ENCODE measurements around the gene IDH3G. TPM values are rescaled to one million over a fixed set of nuclear protein-coding genes. Genes with fewer than 3 reads are reported as not detected.

Gene IDH3G
- total RNA-seq, 1 experiment from 2014 or later, result 43.2 TPM

GRCh38 chrX:153755136-153755535, 39.0 kb downstream of the IDH3G start:
- Histone ChIP-seq H4K5ac (ENCODE audit: insufficient read length, low read depth, low read length) (no peak overlapping the region), H3K23ac (ENCODE audit: insufficient read length, low read depth, low read length) (no peak overlapping the region), H2BK15ac (ENCODE audit: low read depth, low read length) (no peak overlapping the region), H4K91ac (ENCODE audit: insufficient read length, low read depth, low read length) (no peak overlapping the region), H3K9me3 (ENCODE audit: control insufficient read depth, low read depth, low read length) (peaks cover 32% of the 10 kb centered on the region), H3K56ac (ENCODE audit: insufficient read length, low read depth, low read length) (no peak overlapping the region), H3K27ac (ENCODE audit: insufficient read length, low read depth, low read length) (no peak overlapping the region), H3K27me3 (ENCODE audit: insufficient read depth, low read length) (no peaks in the 10 kb centered on the region), H3K18ac (ENCODE audit: insufficient read length, low read depth, low read length) (no peak overlapping the region), H3T11ph (ENCODE audit: low read length) (no peak overlapping the region), H3K79me2 (ENCODE audit: insufficient read depth, low read length) (no peaks in the 10 kb centered on the region), H2AFZ (ENCODE audit: low read length) (no peak overlapping the region), H2BK20ac (ENCODE audit: low read depth, low read length, poor library complexity, severe bottlenecking) (no peak overlapping the region), H3K4ac (ENCODE audit: low read depth, low read length) (no peak overlapping the region), H2BK12ac (ENCODE audit: insufficient read length, low read depth, low read length) (no peak overlapping the region), H3K4me2 (ENCODE audit: insufficient read depth, insufficient read length, low read length) (no peak overlapping the region), H2AK5ac (ENCODE audit: insufficient read length, low read length) (no peak overlapping the region), H2BK120ac (ENCODE audit: low read depth, low read length, poor library complexity, severe bottlenecking) (no peak overlapping the region), H4K8ac (replicated peaks; ENCODE audit: insufficient read length, low read depth, low read length) (no peak overlapping the region), H4K20me1 (ENCODE audit: control insufficient read depth, insufficient read depth, insufficient read length) (no peaks in the 10 kb centered on the region), H3K14ac (ENCODE audit: insufficient read depth, low read length) (no peak overlapping the region), H3K4me1 (ENCODE audit: insufficient read depth, low read length) (no peaks in the 10 kb centered on the region), H2BK5ac (ENCODE audit: insufficient read length, low read length) (no peak overlapping the region), H3K23me2 (ENCODE audit: insufficient read length, low read depth, low read length, poor library complexity, severe bottlenecking) (no peaks in the 10 kb centered on the region), H3K79me1 (ENCODE audit: insufficient read depth, low read depth, low read length, poor library complexity, severe bottlenecking) (no peaks in the 10 kb centered on the region), H3K9ac (ENCODE audit: extremely low read depth, insufficient read length, low read length) (no peak overlapping the region)
- Mint-ChIP-seq H3K27me3 (ENCODE audit: low read depth) (peaks cover 6% of the 10 kb centered on the region), H3K9me3 (peaks cover 74 to 77% of the 10 kb centered on the region in 2 experiments), H3K27ac (no peak overlapping the region), H3K4me3 (no peak overlapping the region), H3K4me1 (no peaks in the 10 kb centered on the region), H3K36me3 (ENCODE audit: insufficient read depth in 1 of 3, low read depth in 3 of 3) (peaks cover 0 to under 1% (median 0%) of the 10 kb centered on the region in 3 experiments; a peak in 3 of 7 replicates)
- no CpG with 5 or more reads among the region's 1 CpG for WGBS (ENCODE audit: extremely low coverage, insufficient read length, low lambda C conversion rate)
- no peak for DNase-seq
- peak; percentile 31; the same call in 2 of the 3 replicates for TF ChIP-seq CTCF (conservative IDR thresholded peaks at IDR 0.05)

Measured in H9 (cell line).